HepG2 (cell line): ENCODE results near the gene CDC42EP4. TPM values are rescaled to one million over a fixed set of nuclear protein-coding genes. Genes with fewer than 3 reads are reported as not detected.

Source experiments
- BCL3 ChIP-seq: sonication (generic); formaldehyde crosslinking; IDR thresholded peaks from 2 replicates; pipeline ENCODE4 v1.5.1; 2020; ENCODE audit warnings: mild to moderate bottlenecking, missing genetic modification reagents, moderate library complexity
- ETS1 ChIP-seq: sonication (generic); formaldehyde crosslinking; IDR thresholded peaks from 2 replicates; pipeline ENCODE4 v1.4.0; 2020; ENCODE audit warnings: missing genetic modification reagents
- FOXP4 ChIP-seq: sonication (generic); formaldehyde crosslinking; IDR thresholded peaks from 2 replicates; pipeline ENCODE4 v1.4.0; 2020; ENCODE audit warnings: missing genetic modification reagents
- HOXA3 ChIP-seq: sonication (generic); formaldehyde crosslinking; IDR thresholded peaks from 2 replicates; pipeline ENCODE4 v1.5.0; 2020; ENCODE audit warnings: missing genetic modification reagents
- IKZF1 ChIP-seq: fragments of 450-650 bp; IDR thresholded peaks from 2 replicates; pipeline ENCODE4 v1.7.1; 2016
- NAIF1 ChIP-seq: sonication (generic); formaldehyde crosslinking; IDR thresholded peaks from 2 replicates; pipeline ENCODE4 v1.5.0; 2020; ENCODE audit warnings: mild to moderate bottlenecking, missing genetic modification reagents, borderline replicate concordance
- NR2F6 ChIP-seq, 2 experiments: IDR thresholded peaks; 2 replicates each; pipeline ENCODE4 v1.6.1; 2016; ENCODE audit warnings: antibody characterized with exemption in 1 of 2, mild to moderate bottlenecking in 1 of 2
- SNRNP70 ChIP-seq: fragments of 200-400 bp; formaldehyde crosslinking; IDR thresholded peaks from 2 replicates; pipeline ENCODE4 v1.6.1; 2017; ENCODE audit warnings: mild to moderate bottlenecking, low read depth, low read length, moderate library complexity
- TBX2 ChIP-seq: sonication (generic); formaldehyde crosslinking; IDR thresholded peaks from 2 replicates; pipeline ENCODE4 v1.5.0; 2020; ENCODE audit warnings: missing genetic modification reagents, mild to moderate bottlenecking, borderline replicate concordance
- TERF1 ChIP-seq: sonication (generic); formaldehyde crosslinking; IDR thresholded peaks from 2 replicates; pipeline ENCODE4 v1.8.0; 2022; ENCODE audit warnings: mild to moderate bottlenecking, missing genetic modification reagents, moderate library complexity
- U2AF2 ChIP-seq: fragments of 200-400 bp; formaldehyde crosslinking; IDR thresholded peaks from 2 replicates; pipeline ENCODE4 v1.6.1; 2017; ENCODE audit warnings: low read depth, mild to moderate bottlenecking, low read length
- ZFX ChIP-seq: sonication (generic); formaldehyde crosslinking; IDR thresholded peaks from 2 replicates; pipeline ENCODE4 v1.4.0; 2020; ENCODE audit warnings: mild to moderate bottlenecking, low read depth, missing genetic modification reagents, moderate library complexity
- ZGPAT ChIP-seq: IDR thresholded peaks from 2 replicates; pipeline ENCODE4 v1.6.1; 2016; ENCODE audit warnings: mild to moderate bottlenecking
- ZNF292 ChIP-seq: sonication (generic); formaldehyde crosslinking; IDR thresholded peaks from 2 replicates; pipeline ENCODE4 v1.8.1; 2022; ENCODE audit warnings: mild to moderate bottlenecking, low read depth, missing genetic modification reagents, borderline replicate concordance
- ZNF296 ChIP-seq: sonication (generic); formaldehyde crosslinking; conservative IDR thresholded peaks from 2 replicates; pipeline ENCODE4 v1.5.0; 2020; ENCODE audit warnings: mild to moderate bottlenecking, missing genetic modification reagents
- ZNF432 ChIP-seq: sonication (generic); formaldehyde crosslinking; IDR thresholded peaks from 2 replicates; pipeline ENCODE4 v1.5.0; 2020; ENCODE audit warnings: missing genetic modification reagents, mild to moderate bottlenecking, borderline replicate concordance
- ZNF451 ChIP-seq: sonication (generic); formaldehyde crosslinking; IDR thresholded peaks from 2 replicates; pipeline ENCODE4 v1.5.0; 2020; ENCODE audit warnings: mild to moderate bottlenecking, missing genetic modification reagents
- ZSCAN5A ChIP-seq: sonication (generic); formaldehyde crosslinking; IDR thresholded peaks from 2 replicates; pipeline ENCODE4 v1.8.0; 2022; ENCODE audit warnings: mild to moderate bottlenecking, missing genetic modification reagents, borderline replicate concordance
- polyA plus RNA-seq, 8 experiments: library from polyadenylated mRNA; depleted of rRNA in 3 of 8; stranded (reverse) in 7 of 8; unstranded in 1 of 8; fragments of >200 nt; fragmentation: Illumina TruSeq in 4 of 8; extraction: Trizol in 4 of 8; gene quantifications; 2 replicates each; pipeline versions ENCODE4 v1.2.1 to v1.2.3, GENCODE V29; 2011 to 2016; ENCODE audit warnings: low read depth in 4 of 8, missing spikeins in 1 of 8, mixed read lengths in 1 of 8; ENCODE audit not compliant: insufficient read depth in 1 of 8
- total RNA-seq, 5 experiments: library from RNA; depleted of rRNA; stranded (reverse); fragments of >200 nt; fragmentation: Illumina TruSeq; extraction: Trizol; gene quantifications; 2 replicates each; pipeline ENCODE4 v1.2.3, GENCODE V29; 2016; ENCODE audit warnings: low read depth in 1 of 5

The CDC42EP4 gene
- total and polyA plus RNA-seq, 2 of the 13 experiments (the other 11 are each of a cell fraction or from before 2014, with no cell fraction given) = 19.0 to 54.0 TPM

- 0 out of 2 replicates have a peak, but pooled peaks have one; percentile 22 for TF ChIP-seq ETS1 (CRISPR knock-in tag)
- TF ChIP-seq ZNF292 = peak; percentile 64
- no peak for TF ChIP-seq IKZF1
- TF ChIP-seq U2AF2 = peak; percentile 40; the same call in 1 of the 2 replicates
- TF ChIP-seq NAIF1 (CRISPR knock-in tag) = no peak
- TF ChIP-seq FOXP4 (CRISPR knock-in tag) = peak; percentile 83
- TF ChIP-seq SNRNP70 = no peak
- TF ChIP-seq ZGPAT (CRISPR knock-in tag) = peak; percentile 96
- peak; percentile 83 for TF ChIP-seq TBX2 (CRISPR knock-in tag)
- no peak for TF ChIP-seq TERF1 (CRISPR knock-in tag)
- peak; percentile 81 for TF ChIP-seq ZFX (CRISPR knock-in tag)
- TF ChIP-seq BCL3 (CRISPR knock-in tag) = peak; percentile 39; the same call in 1 of the 2 replicates
- no peak for TF ChIP-seq ZNF451
- peak; percentile 45; the same call in 1 of the 2 replicates for TF ChIP-seq ZNF296
- TF ChIP-seq ZNF432 (CRISPR knock-in tag) = no peak; the same call in 1 of the 2 replicates
- peak; percentile 73 for TF ChIP-seq HOXA3 (CRISPR knock-in tag)
- no peak; the same call in 1 of the 2 replicates for TF ChIP-seq NR2F6 (IDR thresholded peaks at IDR 0.05)
- TF ChIP-seq NR2F6 (CRISPR knock-in tag; IDR thresholded peaks at IDR 0.05) = peak; percentile 58
- no peak for TF ChIP-seq ZSCAN5A
Observed at GRCh38 chr17:73261952-73262675, 49.7 kb downstream of the CDC42EP4 start (continued).
